K562 (cell line): ENCODE results near the gene METTL15. TPM values are rescaled to one million over a fixed set of nuclear protein-coding genes. Genes with fewer than 3 reads are reported as not detected.

Experiments
- ATAC-seq: fragments of 200-7000 bp; cut with Tn5 transposase; 3 replicates; pipeline ENCODE4 v1.9.1; 2020; ENCODE audit warnings: moderate library complexity
- BruUV-seq: library from RNA; stranded (reverse); fragments of 400-500 nt; replicated peaks from 2 replicates; lab custom pipeline; 2021; lab: Mats Ljungman, UMichigan
- CTCF ChIA-PET: fragments of 300-600 bp; formaldehyde crosslinking; extraction: SDS; loops from one replicate; lab custom pipeline; 2021; ENCODE audit warnings: low intra/inter-chr PET ratio; lab: Yijun Ruan, JAX
- POLR2A ChIA-PET: fragments of 300-600, 350-650 bp; sonication (Branson Sonifier 250); formaldehyde crosslinking; extraction: SDS; loops from one replicate; lab custom pipeline; 2021; ENCODE audit warnings: antibody characterized with exemption, inconsistent platforms; lab: Yijun Ruan, JAX
- DNase-seq, 4 experiments: peaks; one replicate each; pipeline versions ENCODE4 v3.0.0 to v3.0.0-alpha.2; 2011 to 2018; ENCODE audit warnings: low spot score in 3 of 4, mixed read lengths in 3 of 4; ENCODE audit errors: extremely low read depth in 1 of 4
- FAIRE-seq: peaks from 2 replicates; lab custom pipeline; 2011; peaks lifted over from hg19 to GRCh38; lab: Jason Lieb, UNC
- H2AFZ ChIP-seq: 2 replicates; pipeline ENCODE4 v1.6.0; 2011; ENCODE audit warnings: low read depth, low read length, control low read depth, inconsistent platforms
- H3K27ac ChIP-seq: fragments of 200-600 bp; 3 replicates; pipeline ENCODE4 v1.8.0; 2011; ENCODE audit warnings: low read depth, mild to moderate bottlenecking, control low read depth, inconsistent platforms, low read length, moderate library complexity, mixed read lengths; ENCODE audit errors: extremely low read depth
- H3K27me3 ChIP-seq, 2 experiments: fragments of 300-600 bp in 1 of 2; 2 replicates in 1 of 2; 3 replicates in 1 of 2; pipeline versions ENCODE4 v1.6.0 to v1.8.0; 2011; ENCODE audit warnings: inconsistent platforms in 2 of 2, low read length in 2 of 2, mild to moderate bottlenecking in 1 of 2, mixed read lengths in 1 of 2, moderate library complexity in 1 of 2; ENCODE audit not compliant: control insufficient read depth in 2 of 2, insufficient read depth in 2 of 2
- H3K36me3 ChIP-seq: fragments of 300-600 bp; 3 replicates; pipeline ENCODE4 v1.8.0; 2011; ENCODE audit warnings: mild to moderate bottlenecking, low read length, inconsistent platforms; ENCODE audit not compliant: control insufficient read depth, insufficient read depth
- H3K4me1 ChIP-seq, 2 experiments: fragments of 200-600 bp in 1 of 2; replicated peaks in 1 of 2; 2 replicates in 1 of 2; 3 replicates in 1 of 2; pipeline versions ENCODE4 v1.5.1 to v1.8.0; 2011; ENCODE audit warnings: inconsistent platforms in 2 of 2, low read length in 2 of 2, mild to moderate bottlenecking in 1 of 2, mixed read lengths in 1 of 2, moderate library complexity in 1 of 2; ENCODE audit not compliant: control insufficient read depth in 2 of 2, insufficient read depth in 2 of 2
- H3K4me2 ChIP-seq: 2 replicates; pipeline ENCODE4 v1.6.1; 2011; ENCODE audit warnings: low read length, control low read depth, inconsistent platforms, mixed read lengths; ENCODE audit not compliant: insufficient read depth
- H3K4me3 ChIP-seq: fragments of 200-600 bp; sonication (generic), shearing (Covaris generic); 2 replicates; pipeline ENCODE4 v1.5.1; 2016; ENCODE audit warnings: control low read depth, inconsistent platforms
- H3K79me2 ChIP-seq: fragments of 200-600 bp; 3 replicates; pipeline ENCODE4 v1.8.0; 2011; ENCODE audit warnings: low read length, inconsistent platforms; ENCODE audit not compliant: control insufficient read depth, insufficient read depth
- H3K9ac ChIP-seq, 2 experiments: 2 replicates each; pipeline versions ENCODE4 v1.6.0 to v1.6.1; 2011; ENCODE audit warnings: low read depth in 2 of 2, low read length in 2 of 2, control low read depth in 1 of 2, inconsistent platforms in 1 of 2, mild to moderate bottlenecking in 1 of 2, mixed read lengths in 1 of 2; ENCODE audit not compliant: insufficient read depth in 1 of 2
- H3K9me1 ChIP-seq: one replicate; pipeline ENCODE4 v1.6.0; 2011; ENCODE audit warnings: inconsistent platforms, mild to moderate bottlenecking, low read length, moderate library complexity; ENCODE audit not compliant: control insufficient read depth, insufficient read depth
- H3K9me3 ChIP-seq: replicated peaks from 2 replicates; pipeline ENCODE4 v1.5.1; 2011; ENCODE audit warnings: low read depth, low read length, inconsistent platforms; ENCODE audit not compliant: control insufficient read depth, insufficient read depth
- H4K20me1 ChIP-seq: replicated peaks from 2 replicates; pipeline ENCODE4 v1.6.1; 2011; ENCODE audit warnings: low read length, inconsistent platforms, mixed read lengths; ENCODE audit not compliant: control insufficient read depth, insufficient read depth
- KLF16 ChIP-seq: IDR thresholded peaks from 2 replicates; pipeline ENCODE4 v1.6.1; 2016; ENCODE audit warnings: antibody characterized with exemption
- PHF20 ChIP-seq: fragments of 450-650 bp; IDR thresholded peaks from 2 replicates; pipeline ENCODE4 v1.6.1; 2018; ENCODE audit not compliant: partially characterized antibody
- RFX1 ChIP-seq: fragments of 450-650 bp; IDR thresholded peaks from 2 replicates; pipeline ENCODE4 v1.6.1; 2016; ENCODE audit warnings: mild to moderate bottlenecking, moderate library complexity
- SRF ChIP-seq, 2 experiments: fragments of 250-450, 450-650 bp in 1 of 2; sonication (Bioruptor Pico) in 1 of 2; sonication (generic) in 1 of 2; formaldehyde crosslinking; IDR thresholded peaks; 2 replicates each; pipeline versions ENCODE4 v1.5.0 to v1.5.1; 2020 to 2022; ENCODE audit warnings: mild to moderate bottlenecking in 1 of 2, missing genetic modification reagents in 1 of 2
- STAT5A ChIP-seq: IDR thresholded peaks from 2 replicates; pipeline ENCODE4 v1.6.1; 2012; ENCODE audit warnings: low read length, inconsistent platforms, borderline replicate concordance
- WGBS: fragments of 100-300 bp; shearing (Covaris generic); methylation state at CpG from one replicate; pipeline ENCODE4 v1.1.6; 2016; ENCODE audit warnings: low coverage, mixed read lengths; ENCODE audit not compliant: insufficient coverage; ENCODE audit errors: missing lambda C conversion rate; 5-methylcytosine and 5-hydroxymethylcytosine counted together
- in situ Hi-C: fragments of 300-500 bp; cut with MboI; formaldehyde crosslinking; loops from 4 replicates; pipeline ENCODE4 v1.15.0; 2018; ENCODE audit warnings: inconsistent platforms, mixed read lengths
- intact Hi-C: fragments of 100-400 bp; cut with micrococcal nuclease; formaldehyde crosslinking; loops from 2 replicates; pipeline ENCODE4 v1.14.2; 2022
- polyA plus RNA-seq, 8 experiments: library from polyadenylated mRNA; depleted of rRNA in 4 of 8; stranded (reverse) in 5 of 8; unstranded in 3 of 8; fragments of >200 nt; fragmentation: Nextera tagmentation in 2 of 8; fragmentation: Illumina TruSeq in 1 of 8; extraction: Ambion mirVana in 2 of 8; extraction: Trizol in 1 of 8; gene quantifications; 2 replicates each; pipeline versions ENCODE4 v1.2.1 to v1.2.3, GENCODE V29; 2011 to 2014; ENCODE audit warnings: inconsistent platforms in 1 of 8, missing spikeins in 1 of 8
- total RNA-seq, 7 experiments: library from RNA; depleted of rRNA in 6 of 7; stranded (reverse); fragments of >200 nt in 6 of 7; fragmentation: Illumina TruSeq in 2 of 7; extraction: Trizol in 2 of 7; gene quantifications; 2 replicates each; pipeline versions ENCODE4 v1.2.1 to v1.2.3, GENCODE V29; 2011 to 2021; ENCODE audit warnings: low replicate concordance in 1 of 7
- TF ChIP-seq, protein P1 (sequence below): fragments of 450-650 bp; IDR thresholded peaks from 2 replicates; pipeline ENCODE4 v1.6.1; 2016

The METTL15 gene
- total and polyA plus RNA-seq, 9 of the 15 experiments (the other 6 are each of a cell fraction or from before 2014, with no cell fraction given), result 10.7 to 21.7 (median 15.9) TPM

- Histone ChIP-seq H3K4me3 (no peak overlapping the region), H3K36me3 (peaks cover 9% of the 10 kb centered on the region; the same call in 1 of the 3 replicates), H2AFZ (no peak overlapping the region), H3K9me1 (no peaks in the 10 kb centered on the region), H3K27ac (no peak overlapping the region), H3K79me2 (no peaks in the 10 kb centered on the region), H3K27me3 (no peaks in the 10 kb centered on the region), H3K4me2 (no peak overlapping the region), H3K4me1 (no peaks in the 10 kb centered on the region), H4K20me1 (no peaks in the 10 kb centered on the region), H3K9ac (no peak overlapping the region), H3K9me3 (no peaks in the 10 kb centered on the region)
- 4% methylated on average over 2 of the region's 2 CpGs for WGBS
- intact Hi-C loops, result no loop called here
- ATAC-seq (peak; percentile 43), FAIRE-seq (no peak), DNase-seq (peak in 1 of 4 experiments; percentile 40)
- no TSS peak for BruUV-seq
- TF ChIP-seq RFX1 (peak; percentile 80), PHF20 (no peak), STAT5A (peak; percentile 89), KLF16 (no peak), SRF (CRISPR knock-in tag; IDR thresholded peaks at IDR 0.05) (peak in 1 of 2 experiments; percentile 83; a peak in 1 of 4 replicates)
- TF ChIP-seq, protein P1, sequence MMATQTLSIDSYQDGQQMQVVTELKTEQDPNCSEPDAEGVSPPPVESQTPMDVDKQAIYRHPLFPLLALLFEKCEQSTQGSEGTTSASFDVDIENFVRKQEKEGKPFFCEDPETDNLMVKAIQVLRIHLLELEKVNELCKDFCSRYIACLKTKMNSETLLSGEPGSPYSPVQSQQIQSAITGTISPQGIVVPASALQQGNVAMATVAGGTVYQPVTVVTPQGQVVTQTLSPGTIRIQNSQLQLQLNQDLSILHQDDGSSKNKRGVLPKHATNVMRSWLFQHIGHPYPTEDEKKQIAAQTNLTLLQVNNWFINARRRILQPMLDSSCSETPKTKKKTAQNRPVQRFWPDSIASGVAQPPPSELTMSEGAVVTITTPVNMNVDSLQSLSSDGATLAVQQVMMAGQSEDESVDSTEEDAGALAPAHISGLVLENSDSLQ, result peak; percentile 43; the same call in 1 of the 2 replicates
- CTCF ChIA-PET, result no interaction called here
- POLR2A ChIA-PET, result no interaction called here
- in situ Hi-C loops, result no loop called here
These were observed 44.6 kb downstream of the METTL15 start for GRCh38 chr11:28152743-28153142.
